ENCODE measurements around the gene PTPRN2.

PTPRN2 gene

DNA sequence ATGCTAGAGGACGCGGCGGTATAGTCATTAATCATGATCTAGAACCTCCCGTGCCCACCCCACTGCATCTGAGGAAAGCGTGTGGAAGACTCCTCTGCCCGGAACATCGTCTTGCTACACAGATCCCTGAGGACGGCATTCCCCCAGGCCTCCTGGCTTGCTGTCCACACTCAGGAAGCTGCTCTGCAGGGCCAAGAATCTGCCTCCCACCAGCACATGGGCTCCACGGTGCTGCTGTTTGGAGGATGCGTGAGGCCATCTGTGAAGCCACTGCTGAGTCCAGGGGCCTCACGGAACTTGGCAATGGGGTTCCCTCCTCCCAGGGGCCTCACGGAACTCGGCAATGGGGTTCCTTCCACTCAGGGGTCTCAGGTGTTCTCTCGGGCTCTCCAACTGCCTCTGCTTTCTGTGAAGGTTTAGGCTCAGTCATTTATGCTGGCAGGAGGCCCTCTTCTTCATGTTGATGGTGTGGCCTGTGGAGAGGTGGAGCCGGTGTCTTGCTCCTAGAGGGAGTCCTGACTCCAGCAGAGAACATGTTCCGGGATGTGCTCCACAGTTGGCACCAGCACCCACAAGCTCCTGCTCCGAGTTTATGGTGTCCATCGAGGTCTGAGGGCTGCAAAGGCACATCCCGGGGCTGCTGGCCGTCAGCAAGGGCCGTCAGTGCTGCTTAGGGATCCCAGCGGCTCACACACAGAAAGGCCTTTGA, 977.5 kb downstream of the PTPRN2 start:
- TF ChIP-seq, protein P1, sequence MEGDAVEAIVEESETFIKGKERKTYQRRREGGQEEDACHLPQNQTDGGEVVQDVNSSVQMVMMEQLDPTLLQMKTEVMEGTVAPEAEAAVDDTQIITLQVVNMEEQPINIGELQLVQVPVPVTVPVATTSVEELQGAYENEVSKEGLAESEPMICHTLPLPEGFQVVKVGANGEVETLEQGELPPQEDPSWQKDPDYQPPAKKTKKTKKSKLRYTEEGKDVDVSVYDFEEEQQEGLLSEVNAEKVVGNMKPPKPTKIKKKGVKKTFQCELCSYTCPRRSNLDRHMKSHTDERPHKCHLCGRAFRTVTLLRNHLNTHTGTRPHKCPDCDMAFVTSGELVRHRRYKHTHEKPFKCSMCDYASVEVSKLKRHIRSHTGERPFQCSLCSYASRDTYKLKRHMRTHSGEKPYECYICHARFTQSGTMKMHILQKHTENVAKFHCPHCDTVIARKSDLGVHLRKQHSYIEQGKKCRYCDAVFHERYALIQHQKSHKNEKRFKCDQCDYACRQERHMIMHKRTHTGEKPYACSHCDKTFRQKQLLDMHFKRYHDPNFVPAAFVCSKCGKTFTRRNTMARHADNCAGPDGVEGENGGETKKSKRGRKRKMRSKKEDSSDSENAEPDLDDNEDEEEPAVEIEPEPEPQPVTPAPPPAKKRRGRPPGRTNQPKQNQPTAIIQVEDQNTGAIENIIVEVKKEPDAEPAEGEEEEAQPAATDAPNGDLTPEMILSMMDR (IDR thresholded peaks at IDR 0.05; ENCODE audit: extremely low read depth, insufficient read depth, missing control alignments), result no peak
- DNase-seq (ENCODE audit: low spot score), result no peak
- in situ Hi-C loops (cut with MboI; ENCODE audit: low pct_unique_long_range_greater_than_20kb, low sequenced_read_pairs, unreplicated experiment), result no loop called here

- TF ChIP-seq, protein P1 (IDR thresholded peaks at IDR 0.05; ENCODE audit: extremely low read depth, insufficient read depth, missing control alignments), result no peak
- in situ Hi-C loops (cut with MboI; ENCODE audit: low pct_unique_long_range_greater_than_20kb, low sequenced_read_pairs, unreplicated experiment), result no loop called here
- DNase-seq (ENCODE audit: low spot score), result no peak
These were observed 978.1 kb downstream of the PTPRN2 start for GRCh38 chr7:157609516-157609915.

DNA sequence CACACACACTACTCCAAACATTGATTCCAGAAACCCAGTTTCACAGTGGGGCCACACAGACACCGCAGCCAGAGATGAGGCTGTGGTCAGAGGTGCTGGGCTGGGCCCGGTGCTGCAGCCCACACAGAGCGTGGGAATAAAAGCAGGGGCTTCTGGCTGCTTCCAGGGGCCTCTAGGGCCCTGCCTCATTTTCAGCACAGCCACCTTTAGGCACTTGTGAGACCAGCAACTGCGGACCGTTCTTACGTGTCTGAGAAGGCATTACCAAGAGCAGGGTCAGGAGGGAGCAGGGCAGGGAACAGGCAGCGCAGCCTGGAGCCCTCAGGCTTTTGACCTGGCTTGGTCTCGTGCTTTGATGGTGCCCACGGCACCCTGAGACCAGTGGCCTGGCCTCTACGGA, 980.4 kb downstream of the PTPRN2 start:
- TF ChIP-seq, protein P1 (IDR thresholded peaks at IDR 0.05; ENCODE audit: extremely low read depth, insufficient read depth, missing control alignments), result no peak
- in situ Hi-C loops (cut with MboI; ENCODE audit: low pct_unique_long_range_greater_than_20kb, low sequenced_read_pairs, unreplicated experiment), result no loop called here

DNA sequence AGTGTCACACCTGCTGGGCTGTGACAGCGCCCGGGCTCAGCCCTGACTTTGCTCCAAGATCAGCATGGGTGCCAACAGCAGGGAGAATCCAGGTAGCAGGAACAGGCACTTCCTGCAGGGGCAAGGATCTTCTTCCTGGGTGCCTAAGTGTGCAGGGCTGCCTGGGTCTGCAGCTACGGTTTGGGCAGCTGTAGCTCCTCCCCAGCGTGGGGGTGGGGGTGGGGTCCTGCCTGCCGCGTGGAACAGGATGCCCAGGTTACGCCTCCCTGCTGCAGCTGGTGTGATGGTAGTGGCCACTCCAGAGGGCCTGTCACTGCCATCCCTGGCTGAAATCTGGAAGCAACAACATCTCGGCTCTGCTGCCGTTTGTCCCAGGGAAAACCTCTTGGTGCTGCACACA, 981.5 kb downstream of the PTPRN2 start:
- in situ Hi-C loops (cut with MboI; ENCODE audit: low pct_unique_long_range_greater_than_20kb, low sequenced_read_pairs, unreplicated experiment), result no loop called here
- TF ChIP-seq, protein P1 (IDR thresholded peaks at IDR 0.05; ENCODE audit: extremely low read depth, insufficient read depth, missing control alignments), result no peak
- DNase-seq (ENCODE audit: low spot score), result no peak

More for the DNA sequence above, 980.4 kb downstream of the PTPRN2 start:
- no peak for DNase-seq (ENCODE audit: low spot score)

- TF ChIP-seq, protein P1 (IDR thresholded peaks at IDR 0.05; ENCODE audit: extremely low read depth, insufficient read depth, missing control alignments), result no peak
- in situ Hi-C loops (cut with MboI; ENCODE audit: low pct_unique_long_range_greater_than_20kb, low sequenced_read_pairs, unreplicated experiment), result no loop called here
These were observed 982.0 kb downstream of the PTPRN2 start for GRCh38 chr7:157605638-157606037.

GRCh38 chr7:157604661-157605381, 982.8 kb downstream of the PTPRN2 start:
- TF ChIP-seq, protein P1 (IDR thresholded peaks at IDR 0.05; ENCODE audit: extremely low read depth, insufficient read depth, missing control alignments), result no peak
- in situ Hi-C loops (cut with MboI; ENCODE audit: low pct_unique_long_range_greater_than_20kb, low sequenced_read_pairs, unreplicated experiment), result no loop called here
- no peak for DNase-seq (ENCODE audit: low spot score)

More at GRCh38 chr7:157605638-157606037, 982.0 kb downstream of the PTPRN2 start:
- DNase-seq (ENCODE audit: low spot score), result no peak
